Small intestine (tissue), 7 donors: ENCODE results near the gene IGFBP4. TPM values are rescaled to one million over a fixed set of nuclear protein-coding genes. Genes with fewer than 3 reads are reported as not detected.

Source experiments
- DNase-seq, 2 donors: peaks; one replicate each; pipeline versions ENCODE4 v3.0.0 to v3.0.0-alpha.2; 2013
- FAIRE-seq: peaks from 2 replicates; lab custom pipeline; 2012; peaks lifted over from hg19 to GRCh38; lab: Jason Lieb, UNC
- H3K27ac ChIP-seq, 3 donors: one replicate each; pipeline ENCODE4 v1.5.1; 2013; ENCODE audit warnings: low read length in 2 of 3, mild to moderate bottlenecking in 2 of 3, control low read depth in 1 of 3, inconsistent platforms in 1 of 3, low read depth in 1 of 3, moderate library complexity in 1 of 3
- H3K27me3 ChIP-seq, 3 donors: one replicate each; pipeline ENCODE4 v1.6.1; 2013; ENCODE audit warnings: low read length in 3 of 3, inconsistent platforms in 1 of 3; ENCODE audit not compliant: control insufficient read depth in 3 of 3, insufficient read depth in 3 of 3
- H3K36me3 ChIP-seq, 3 donors: one replicate each; pipeline ENCODE4 v1.6.1; 2013; ENCODE audit warnings: low read length in 3 of 3, inconsistent platforms in 1 of 3, low read depth in 1 of 3, mild to moderate bottlenecking in 1 of 3, moderate library complexity in 1 of 3; ENCODE audit not compliant: control insufficient read depth in 3 of 3, insufficient read depth in 2 of 3
- H3K4me1 ChIP-seq, 3 donors: one replicate each; pipeline ENCODE4 v1.6.1; 2013; ENCODE audit warnings: low read length in 2 of 3, inconsistent platforms in 1 of 3, low read depth in 1 of 3, mild to moderate bottlenecking in 1 of 3, moderate library complexity in 1 of 3; ENCODE audit not compliant: control insufficient read depth in 3 of 3, insufficient read depth in 2 of 3
- H3K4me3 ChIP-seq, 3 donors: one replicate each; pipeline ENCODE4 v1.5.1; 2013; ENCODE audit warnings: low read length in 3 of 3, control low read depth in 1 of 3, inconsistent platforms in 1 of 3, low read depth in 1 of 3, mild to moderate bottlenecking in 1 of 3, moderate library complexity in 1 of 3
- H3K9me3 ChIP-seq, 2 donors: one replicate each; pipeline ENCODE4 v1.6.1; 2013; ENCODE audit warnings: low read depth in 1 of 2, low read length in 1 of 2; ENCODE audit not compliant: control insufficient read depth in 2 of 2, insufficient read depth in 1 of 2
- WGBS, 3 donors: extraction: QIAGEN DNeasy Blood & Tissue Kit; methylation state at CpG; one replicate each; pipeline ENCODE4 v1.1.7; 2013; 5-methylcytosine and 5-hydroxymethylcytosine counted together
- polyA plus RNA-seq, 4 donors: library from polyadenylated mRNA; stranded (reverse) in 3 of 4; unstranded in 1 of 4; fragments of 200-250 nt in 3 of 4; fragments of 120-200 nt in 1 of 4; gene quantifications; one replicate each; pipeline versions ENCODE4 v1.2.1 to v1.2.3, GENCODE V29; 2013
- donor health status: healthy with polysubstance abuse.
- donor health status: control.
- donor health status: control.
- donor health status: Bipolar disorder and iron deficiency.
- donor health status: healthy.

IGFBP4 gene
- polyA plus RNA-seq, 4 donors: 19.2 to 282 (median 40.1) TPM

DNA sequence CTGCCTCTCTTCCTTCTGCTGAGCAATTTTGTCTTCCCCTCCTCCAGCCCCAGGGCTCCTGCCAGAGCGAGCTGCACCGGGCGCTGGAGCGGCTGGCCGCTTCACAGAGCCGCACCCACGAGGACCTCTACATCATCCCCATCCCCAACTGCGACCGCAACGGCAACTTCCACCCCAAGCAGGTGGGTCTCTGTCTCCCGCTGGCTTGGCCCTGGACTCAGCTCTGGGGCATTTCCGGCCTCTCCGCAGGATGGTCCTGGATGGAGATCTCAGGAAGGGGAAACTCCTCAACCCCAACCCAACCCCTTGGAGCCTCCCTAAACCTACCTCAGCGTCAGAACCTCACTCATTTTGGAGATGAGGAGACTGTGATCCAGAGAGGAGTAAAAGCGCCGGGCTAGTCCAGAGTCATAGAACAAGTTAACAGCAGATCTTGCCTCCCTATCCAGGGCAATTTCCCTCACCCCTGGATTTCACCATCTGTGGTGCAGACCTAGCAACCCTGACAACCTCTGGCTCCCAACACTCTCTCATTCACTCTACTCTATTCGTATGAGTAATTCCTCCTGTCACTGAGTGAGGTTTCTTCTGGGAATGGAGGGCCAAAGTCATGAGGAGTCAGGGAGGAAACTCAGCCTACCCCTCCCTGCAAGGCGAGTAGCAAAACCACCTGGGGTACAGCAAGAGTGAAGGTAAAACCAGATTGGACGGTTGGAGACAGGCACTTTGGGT is 10.8 kb downstream of the IGFBP4 start:
- H3K4me3 ChIP-seq: no peak overlapping the region
- FAIRE-seq (no peak), DNase-seq (no peak)
- H3K27me3 ChIP-seq: peaks cover 0 to 6% (median 0%) of the 10 kb centered on the region in 3 donors
- 88 to 95% (median 94%) methylated on average over 19 of the region's 19 CpGs for WGBS, 3 donors
- H3K9me3 ChIP-seq: no peaks in the 10 kb centered on the region
- peaks cover 0 to 42% (median 2%) of the 10 kb centered on the region in 3 donors for H3K36me3 ChIP-seq
- H3K27ac ChIP-seq: peak overlapping the region in 1 of 3 donors; percentile 8
- H3K4me1 ChIP-seq: peaks cover 3 to 28% (median 4%) of the 10 kb centered on the region in 3 donors

DNA sequence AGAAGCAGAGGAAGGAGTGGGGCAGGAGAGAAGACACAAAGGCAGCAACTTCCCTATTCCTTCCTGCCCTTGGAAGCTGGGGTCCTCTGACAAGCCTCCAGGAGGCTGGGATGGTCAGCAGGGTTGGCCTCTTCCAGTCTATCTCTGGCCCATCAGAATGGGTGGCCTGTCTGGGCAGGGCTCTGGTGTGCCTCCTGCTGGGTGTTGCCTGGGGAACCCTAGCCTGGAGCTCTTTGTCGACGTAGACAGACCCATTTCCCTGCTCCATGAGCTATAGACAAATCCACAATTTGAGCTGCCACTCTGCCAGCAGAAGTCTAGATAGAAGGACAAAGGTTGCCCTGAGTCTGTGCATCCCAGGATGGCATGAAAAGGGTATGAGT is 11.4 kb downstream of the IGFBP4 start:
- H3K4me3 ChIP-seq: no peak overlapping the region
- 71 to 92% (median 76%) methylated on average over 2 of the region's 2 CpGs for WGBS, 3 donors
- H3K4me1 ChIP-seq: peaks cover 2 to 24% (median 3%) of the 10 kb centered on the region in 3 donors
- FAIRE-seq (no peak), DNase-seq (no peak)
- H3K27ac ChIP-seq: no peak overlapping the region
- H3K27me3 ChIP-seq: peaks cover 0 to 6% (median 0%) of the 10 kb centered on the region in 3 donors
- H3K9me3 ChIP-seq: no peaks in the 10 kb centered on the region
- peaks cover 0 to 42% (median 2%) of the 10 kb centered on the region in 3 donors for H3K36me3 ChIP-seq

DNA sequence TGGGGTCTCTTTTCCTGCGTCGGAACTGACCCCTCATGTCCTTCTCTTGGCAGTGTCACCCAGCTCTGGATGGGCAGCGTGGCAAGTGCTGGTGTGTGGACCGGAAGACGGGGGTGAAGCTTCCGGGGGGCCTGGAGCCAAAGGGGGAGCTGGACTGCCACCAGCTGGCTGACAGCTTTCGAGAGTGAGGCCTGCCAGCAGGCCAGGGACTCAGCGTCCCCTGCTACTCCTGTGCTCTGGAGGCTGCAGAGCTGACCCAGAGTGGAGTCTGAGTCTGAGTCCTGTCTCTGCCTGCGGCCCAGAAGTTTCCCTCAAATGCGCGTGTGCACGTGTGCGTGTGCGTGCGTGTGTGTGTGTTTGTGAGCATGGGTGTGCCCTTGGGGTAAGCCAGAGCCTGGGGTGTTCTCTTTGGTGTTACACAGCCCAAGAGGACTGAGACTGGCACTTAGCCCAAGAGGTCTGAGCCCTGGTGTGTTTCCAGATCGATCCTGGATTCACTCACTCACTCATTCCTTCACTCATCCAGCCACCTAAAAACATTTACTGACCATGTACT is 13.2 kb downstream of the IGFBP4 start:
- WGBS, 3 donors: 74 to 90% (median 88%) methylated on average over 16 of the region's 16 CpGs
- peak overlapping the region in 1 of 3 donors; percentile 26 for H3K27ac ChIP-seq
- FAIRE-seq (no peak), DNase-seq (no peak)
- no peaks in the 10 kb centered on the region for H3K9me3 ChIP-seq
- peaks cover 0 to 42% (median 2%) of the 10 kb centered on the region in 3 donors for H3K36me3 ChIP-seq
- H3K4me3 ChIP-seq: no peak overlapping the region
- peaks cover 0 to 6% (median 0%) of the 10 kb centered on the region in 3 donors for H3K27me3 ChIP-seq
- H3K4me1 ChIP-seq: peaks cover 0 to 16% (median 1%) of the 10 kb centered on the region in 3 donors

DNA sequence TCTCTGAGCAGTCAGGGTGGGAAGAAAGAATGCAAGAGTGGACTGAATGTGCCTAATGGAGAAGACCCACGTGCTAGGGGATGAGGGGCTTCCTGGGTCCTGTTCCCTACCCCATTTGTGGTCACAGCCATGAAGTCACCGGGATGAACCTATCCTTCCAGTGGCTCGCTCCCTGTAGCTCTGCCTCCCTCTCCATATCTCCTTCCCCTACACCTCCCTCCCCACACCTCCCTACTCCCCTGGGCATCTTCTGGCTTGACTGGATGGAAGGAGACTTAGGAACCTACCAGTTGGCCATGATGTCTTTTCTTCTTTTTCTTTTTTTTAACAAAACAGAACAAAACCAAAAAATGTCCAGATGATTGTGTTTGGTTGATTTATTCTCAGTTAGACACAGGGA is 14.1 kb downstream of the IGFBP4 start:
- Histone ChIP-seq H3K9me3 (no peaks in the 10 kb centered on the region), H3K4me3 (no peak overlapping the region), H3K27me3 (peaks cover 0 to 6% (median 0%) of the 10 kb centered on the region in 3 donors), H3K27ac (peak overlapping the region in 1 of 3 donors; percentile 24), H3K36me3 (peaks cover 0 to 39% (median 2%) of the 10 kb centered on the region in 3 donors), H3K4me1 (peaks cover 0 to 20% (median 0%) of the 10 kb centered on the region in 3 donors)
- no peak for DNase-seq
- FAIRE-seq: no peak
- WGBS, 3 donors: 80 to 100% (median 90%) methylated on average over 3 of the region's 3 CpGs

DNA sequence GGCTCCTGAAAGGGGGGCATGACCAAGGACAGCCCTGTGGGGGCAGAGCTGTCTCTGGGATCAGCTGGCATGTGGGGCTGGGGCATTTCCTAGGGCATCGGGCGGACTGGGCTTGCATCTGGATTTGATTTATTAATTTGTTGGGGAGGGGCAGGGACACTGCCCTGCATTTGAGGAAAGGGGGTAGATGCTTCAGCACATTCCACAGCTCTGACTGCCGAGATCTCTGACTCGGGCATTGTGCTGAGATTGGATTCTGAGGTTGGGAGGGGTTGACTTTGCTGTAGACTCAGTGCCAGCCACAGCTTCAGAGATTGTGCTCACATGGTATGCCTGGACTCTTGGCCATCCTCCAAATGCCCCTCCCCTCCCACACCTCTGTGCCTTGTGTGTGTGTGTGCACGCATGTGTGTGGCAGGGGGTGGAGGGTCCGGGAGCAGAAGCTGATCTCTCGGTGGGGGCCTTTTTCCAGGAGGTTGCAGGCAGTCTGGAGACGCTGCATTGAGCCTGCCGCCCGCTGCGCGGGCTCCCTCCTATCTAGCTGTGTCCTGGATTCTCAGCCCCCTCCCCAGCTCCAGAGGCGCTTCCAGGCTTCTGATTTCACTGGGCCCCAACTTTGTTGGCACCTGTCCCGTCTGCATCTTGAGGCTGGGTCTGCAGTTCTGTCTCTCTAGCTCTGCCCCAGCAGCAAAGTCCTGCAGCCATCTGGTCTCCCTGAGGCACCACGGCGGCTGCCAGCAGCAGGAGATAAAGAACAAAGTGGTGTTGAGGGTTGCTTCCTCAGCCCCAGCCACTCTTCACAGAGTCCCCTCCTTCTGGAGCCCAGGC is 14.9 kb downstream of the IGFBP4 start:
- Histone ChIP-seq H3K36me3 (peaks cover 0 to 32% (median 2%) of the 10 kb centered on the region in 3 donors), H3K27ac (peak overlapping the region in 2 of 3 donors; percentile 6 to 24), H3K9me3 (no peaks in the 10 kb centered on the region), H3K4me3 (no peak overlapping the region), H3K4me1 (peaks cover 0 to 25% (median 0%) of the 10 kb centered on the region in 3 donors), H3K27me3 (peaks cover 0 to 6% (median 0%) of the 10 kb centered on the region in 3 donors)
- DNase-seq: peak; percentile 52 to 74
- FAIRE-seq: no peak
- WGBS, 3 donors: 19 to 44% (median 36%) methylated on average over 16 of the region's 16 CpGs

DNA sequence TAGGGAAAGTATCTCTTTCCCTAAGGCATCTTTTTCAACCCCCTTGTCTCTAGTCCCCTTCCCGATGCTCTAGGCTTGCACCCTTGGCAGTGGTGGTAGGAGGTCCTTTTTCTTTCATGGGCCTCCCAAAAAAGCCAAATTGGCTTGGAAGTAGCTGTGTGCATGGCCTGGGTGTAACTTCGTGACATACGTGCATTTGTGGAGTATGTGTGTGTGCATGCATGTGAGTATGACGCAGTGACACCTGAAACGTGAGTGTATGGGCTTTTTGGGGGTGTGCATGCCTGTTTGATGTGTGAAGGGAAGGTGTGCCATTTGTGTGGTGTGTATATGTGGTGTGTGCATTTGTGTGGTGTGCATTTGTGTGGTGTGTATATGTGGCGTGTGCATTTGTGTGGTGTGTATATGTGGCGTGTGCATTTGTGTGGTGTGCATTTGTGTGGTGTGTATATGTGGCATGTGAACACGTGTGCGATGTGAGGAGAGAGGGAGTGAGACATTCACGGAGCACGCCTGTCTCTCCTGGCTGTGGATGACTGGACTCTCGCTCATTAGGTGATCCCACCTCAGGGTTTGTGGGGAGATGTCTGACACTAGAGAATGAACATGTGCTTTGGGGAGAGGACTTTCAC is 15.7 kb downstream of the IGFBP4 start:
- Histone ChIP-seq H3K4me1 (peaks cover 0 to 25% (median 0%) of the 10 kb centered on the region in 3 donors), H3K9me3 (no peaks in the 10 kb centered on the region), H3K27ac (peak overlapping the region in 1 of 3 donors; percentile 6), H3K36me3 (peaks cover 0 to 24% (median 2%) of the 10 kb centered on the region in 3 donors), H3K27me3 (peaks cover 0 to 6% (median 0%) of the 10 kb centered on the region in 3 donors), H3K4me3 (no peak overlapping the region)
- FAIRE-seq (no peak), DNase-seq (no peak)
- 87 to 89% (median 87%) methylated on average over 12 of the region's 12 CpGs for WGBS, 3 donors

DNA sequence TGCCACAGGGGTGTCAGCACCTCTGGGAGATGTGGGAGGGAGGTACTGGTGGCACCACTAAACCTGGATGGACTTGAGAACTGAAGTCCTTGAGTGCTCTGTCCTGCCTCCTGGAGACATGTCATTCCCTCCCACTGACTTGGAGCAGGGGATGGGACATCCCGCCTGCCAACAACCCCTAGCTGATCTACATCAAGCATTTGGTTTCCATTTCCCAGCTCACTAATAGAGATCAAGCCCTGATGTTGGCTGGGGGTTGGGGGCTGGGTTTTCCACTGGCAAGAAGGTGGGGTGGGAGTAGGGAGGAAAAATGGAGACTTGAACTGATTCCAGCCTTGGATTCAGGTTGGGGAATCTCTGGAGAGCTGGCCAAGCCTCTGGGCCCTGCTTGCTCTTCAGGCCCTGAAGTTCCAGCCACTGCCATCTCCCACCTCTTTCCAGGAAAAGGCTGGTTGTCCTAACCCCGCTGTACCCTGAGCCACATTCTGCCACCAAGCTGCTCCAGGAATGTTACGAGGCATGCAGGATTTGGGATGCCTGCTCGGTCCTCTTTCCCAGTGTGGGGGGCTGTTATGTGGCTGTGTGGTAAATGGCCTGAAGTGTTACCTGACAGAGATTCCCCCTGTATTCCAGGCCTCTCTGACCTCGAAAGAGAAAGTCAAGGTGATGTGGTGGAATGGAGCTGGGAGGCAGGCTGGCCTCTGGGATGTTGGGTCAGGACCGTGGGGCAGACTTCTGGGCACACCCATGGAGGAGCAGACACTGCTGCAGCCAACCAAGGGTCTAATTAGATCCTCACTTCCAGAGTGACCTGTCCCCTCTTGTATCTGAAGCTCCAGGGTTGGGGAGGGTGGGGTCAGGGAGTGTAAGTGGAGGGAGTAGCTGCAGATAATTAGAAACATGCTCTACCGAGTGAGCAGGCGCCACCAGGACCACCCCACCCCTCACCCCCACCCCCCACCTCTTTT is 16.7 kb downstream of the IGFBP4 start:
- DNase-seq (no peak), FAIRE-seq (no peak)
- Histone ChIP-seq H3K9me3 (no peaks in the 10 kb centered on the region), H3K27me3 (peaks cover 0 to 6% (median 0%) of the 10 kb centered on the region in 3 donors), H3K36me3 (peaks cover 0 to 16% (median 0%) of the 10 kb centered on the region in 3 donors), H3K4me3 (no peak overlapping the region), H3K27ac (no peak overlapping the region), H3K4me1 (peaks cover 0 to 25% (median 0%) of the 10 kb centered on the region in 3 donors)
- WGBS, 3 donors: 69 to 81% (median 78%) methylated on average over 8 of the region's 8 CpGs
